ENCODE data around the gene C1QC. TPM values are rescaled to one million over a fixed set of nuclear protein-coding genes. Genes with fewer than 3 reads are reported as not detected.

The C1QC gene
- polyA plus RNA-seq, 1 experiment: not detected

DNA sequence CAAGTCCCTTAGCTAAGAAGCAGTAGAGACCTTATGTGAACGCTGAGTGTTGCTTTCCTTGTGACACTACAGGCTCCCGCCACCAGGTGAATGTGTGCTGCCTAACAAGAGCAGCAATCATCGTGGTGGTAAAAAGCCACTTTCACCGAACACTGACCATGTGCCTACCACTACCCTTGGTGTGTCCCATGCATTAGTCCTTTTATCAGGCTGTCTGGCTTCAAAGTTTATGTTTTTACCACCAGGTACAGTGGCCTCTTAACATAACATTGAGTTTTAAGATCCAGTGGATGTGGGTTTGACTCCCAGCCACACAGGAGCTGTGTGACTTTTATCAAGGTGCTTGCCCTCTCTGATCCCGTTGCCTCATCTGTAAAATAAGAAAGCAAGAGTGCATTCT, 11.3 kb downstream of the C1QC start:
- no peak for DNase-seq (ENCODE audit: low read depth)
- CTCF ChIA-PET: interaction anchor here (1.4 to 2.3 kb wide), 3 partner anchors 13 to 239 kb away, joined by 6 to 11 read pairs (median 6); no protein-coding TSS in a partner anchor
- Histone ChIP-seq H3K27me3 (ENCODE audit: control insufficient read depth, insufficient read depth, low read length) (peaks cover 27% of the 10 kb centered on the region), H3K4me3 (ENCODE audit: low read depth, low read length) (no peak overlapping the region), H3K36me3 (ENCODE audit: control insufficient read depth, insufficient read depth, low read length) (no peaks in the 10 kb centered on the region)
- TF ChIP-seq, protein P1, sequence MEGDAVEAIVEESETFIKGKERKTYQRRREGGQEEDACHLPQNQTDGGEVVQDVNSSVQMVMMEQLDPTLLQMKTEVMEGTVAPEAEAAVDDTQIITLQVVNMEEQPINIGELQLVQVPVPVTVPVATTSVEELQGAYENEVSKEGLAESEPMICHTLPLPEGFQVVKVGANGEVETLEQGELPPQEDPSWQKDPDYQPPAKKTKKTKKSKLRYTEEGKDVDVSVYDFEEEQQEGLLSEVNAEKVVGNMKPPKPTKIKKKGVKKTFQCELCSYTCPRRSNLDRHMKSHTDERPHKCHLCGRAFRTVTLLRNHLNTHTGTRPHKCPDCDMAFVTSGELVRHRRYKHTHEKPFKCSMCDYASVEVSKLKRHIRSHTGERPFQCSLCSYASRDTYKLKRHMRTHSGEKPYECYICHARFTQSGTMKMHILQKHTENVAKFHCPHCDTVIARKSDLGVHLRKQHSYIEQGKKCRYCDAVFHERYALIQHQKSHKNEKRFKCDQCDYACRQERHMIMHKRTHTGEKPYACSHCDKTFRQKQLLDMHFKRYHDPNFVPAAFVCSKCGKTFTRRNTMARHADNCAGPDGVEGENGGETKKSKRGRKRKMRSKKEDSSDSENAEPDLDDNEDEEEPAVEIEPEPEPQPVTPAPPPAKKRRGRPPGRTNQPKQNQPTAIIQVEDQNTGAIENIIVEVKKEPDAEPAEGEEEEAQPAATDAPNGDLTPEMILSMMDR (IDR thresholded peaks at IDR 0.05; ENCODE audit: insufficient read depth, low read depth, low read length): no peak
- POLR2A ChIA-PET: no interaction called here

DNA sequence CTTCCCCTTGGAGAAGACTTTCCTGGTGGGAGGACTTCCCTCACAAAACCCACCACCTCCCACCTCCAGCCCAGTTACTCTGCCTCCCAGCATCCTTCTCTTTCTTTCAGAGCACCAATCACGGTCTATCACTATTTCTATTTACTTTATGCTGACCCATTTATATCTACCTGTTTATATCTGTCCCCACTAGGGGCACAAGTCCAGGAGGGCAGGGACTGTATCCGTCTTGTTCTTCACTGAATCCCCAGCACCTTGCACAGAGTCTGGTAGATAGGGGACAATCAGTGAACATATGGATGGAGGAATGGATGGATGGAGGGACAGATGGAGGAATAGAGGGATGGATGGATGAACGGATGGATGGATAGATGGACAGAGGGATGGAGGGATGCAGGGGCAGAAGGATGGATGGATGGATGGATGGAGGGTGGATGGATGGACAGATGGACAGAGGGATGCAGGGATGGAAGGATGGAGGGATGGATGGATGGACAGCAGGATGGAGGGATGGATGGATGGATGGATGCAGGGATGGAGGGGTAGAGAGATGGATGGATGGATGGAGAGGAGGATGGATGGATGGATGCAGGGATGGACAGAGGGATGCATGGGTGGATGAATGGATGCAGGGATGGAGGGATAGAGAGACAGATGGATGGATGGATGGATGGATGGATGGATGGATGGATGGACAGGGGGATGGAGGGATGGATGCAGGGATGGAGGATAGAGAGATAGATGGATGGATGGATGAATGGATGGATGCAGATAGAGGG, 15.1 kb downstream of the C1QC start:
- CTCF ChIA-PET: interaction anchor here (1.2 kb wide), 1 partner anchor 12 kb away, joined by 3 read pairs; no protein-coding TSS in a partner anchor
- H3K27me3 ChIP-seq (ENCODE audit: control insufficient read depth, insufficient read depth, low read length): peaks cover 19% of the 10 kb centered on the region

DNA sequence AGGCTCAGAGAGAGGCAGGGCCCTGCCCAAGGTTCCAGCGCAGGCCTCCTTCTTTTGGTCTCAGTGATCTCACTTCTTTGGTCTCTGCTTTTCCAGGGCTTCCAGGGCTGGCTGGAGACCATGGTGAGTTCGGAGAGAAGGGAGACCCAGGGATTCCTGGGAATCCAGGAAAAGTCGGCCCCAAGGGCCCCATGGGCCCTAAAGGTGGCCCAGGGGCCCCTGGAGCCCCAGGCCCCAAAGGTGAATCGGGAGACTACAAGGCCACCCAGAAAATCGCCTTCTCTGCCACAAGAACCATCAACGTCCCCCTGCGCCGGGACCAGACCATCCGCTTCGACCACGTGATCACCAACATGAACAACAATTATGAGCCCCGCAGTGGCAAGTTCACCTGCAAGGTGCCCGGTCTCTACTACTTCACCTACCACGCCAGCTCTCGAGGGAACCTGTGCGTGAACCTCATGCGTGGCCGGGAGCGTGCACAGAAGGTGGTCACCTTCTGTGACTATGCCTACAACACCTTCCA, 17.3 kb downstream of the C1QC start:
- no peak for DNase-seq (ENCODE audit: low read depth)
- H3K4me3 ChIP-seq (ENCODE audit: low read depth, low read length): no peak overlapping the region
- H3K27me3 ChIP-seq (ENCODE audit: control insufficient read depth, insufficient read depth, low read length): peaks cover 12% of the 10 kb centered on the region
- POLR2A ChIA-PET: no interaction called here
- TF ChIP-seq, protein P1 (IDR thresholded peaks at IDR 0.05; ENCODE audit: insufficient read depth, low read depth, low read length): no peak
- no peaks in the 10 kb centered on the region for H3K36me3 ChIP-seq (ENCODE audit: control insufficient read depth, insufficient read depth, low read length)
- CTCF ChIA-PET: no interaction called here

More for the DNA sequence above, 15.1 kb downstream of the C1QC start:
- no peak for DNase-seq (ENCODE audit: low read depth)
- TF ChIP-seq, protein P1 (IDR thresholded peaks at IDR 0.05; ENCODE audit: insufficient read depth, low read depth, low read length): 0 out of 2 replicates have a peak, but pooled peaks have one; percentile 3
- H3K4me3 ChIP-seq (ENCODE audit: low read depth, low read length): no peak overlapping the region
- no peaks in the 10 kb centered on the region for H3K36me3 ChIP-seq (ENCODE audit: control insufficient read depth, insufficient read depth, low read length)
- POLR2A ChIA-PET: no interaction called here

DNA sequence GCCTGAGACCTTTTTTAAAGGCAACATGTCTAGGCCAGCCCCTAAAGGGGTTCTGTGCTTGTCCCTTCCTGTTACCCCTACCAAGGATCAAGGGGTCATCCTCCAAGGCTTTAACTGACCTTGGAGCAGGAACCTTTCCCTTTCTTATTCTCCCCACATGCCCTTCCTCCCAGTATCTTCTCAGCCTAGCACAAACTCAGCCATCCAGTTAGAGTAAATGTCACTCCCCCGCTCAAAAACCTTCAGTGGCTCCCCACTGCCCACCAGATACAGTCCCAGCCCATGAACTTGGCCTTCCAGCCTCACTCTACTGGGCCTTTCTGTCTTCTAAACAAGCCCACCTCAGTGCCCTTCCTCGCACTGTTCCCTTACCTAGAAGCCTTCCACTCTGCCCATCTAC, 18.4 kb downstream of the C1QC start:
- Histone ChIP-seq H3K4me3 (ENCODE audit: low read depth, low read length) (no peak overlapping the region), H3K27me3 (ENCODE audit: control insufficient read depth, insufficient read depth, low read length) (peaks cover 7% of the 10 kb centered on the region), H3K36me3 (ENCODE audit: control insufficient read depth, insufficient read depth, low read length) (no peaks in the 10 kb centered on the region)
- ChIA-PET CTCF (interaction anchor here (1.6 to 3.2 kb wide), 2 partner anchors 14 to 268 kb away, joined by 3 to 9 read pairs; no protein-coding TSS in a partner anchor), POLR2A (no interaction called here)
- TF ChIP-seq, protein P1 (IDR thresholded peaks at IDR 0.05; ENCODE audit: insufficient read depth, low read depth, low read length): no peak
- no peak for DNase-seq (ENCODE audit: low read depth)

DNA sequence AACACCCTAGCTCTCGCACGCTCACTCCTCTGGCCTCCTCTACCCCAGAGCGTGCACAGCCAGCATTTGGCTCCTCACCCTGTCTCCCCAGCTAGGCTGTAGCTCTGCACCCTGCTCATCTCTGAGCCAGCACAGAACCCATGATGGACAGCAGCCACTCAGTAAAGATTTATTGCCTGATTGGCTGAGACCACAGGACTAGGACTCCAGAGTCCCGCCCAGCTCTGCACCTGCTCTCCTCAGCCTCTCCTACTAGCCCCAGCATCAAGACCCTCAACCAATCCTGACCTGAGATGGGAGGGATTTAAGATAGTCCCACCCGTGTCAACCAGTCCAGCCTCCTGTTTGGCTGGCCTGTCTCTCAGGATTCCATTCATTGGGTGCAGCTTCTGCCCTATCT, 18.9 kb downstream of the C1QC start:
- TF ChIP-seq, protein P1 (IDR thresholded peaks at IDR 0.05; ENCODE audit: insufficient read depth, low read depth, low read length): no peak
- Histone ChIP-seq H3K4me3 (ENCODE audit: low read depth, low read length) (no peak overlapping the region), H3K27me3 (ENCODE audit: control insufficient read depth, insufficient read depth, low read length) (peaks cover 7% of the 10 kb centered on the region), H3K36me3 (ENCODE audit: control insufficient read depth, insufficient read depth, low read length) (no peaks in the 10 kb centered on the region)
- DNase-seq (ENCODE audit: low read depth): no peak
- ChIA-PET CTCF (interaction anchor here (1.1 to 3.2 kb wide), 5 partner anchors 10 to 268 kb away, joined by 3 to 9 read pairs (median 4); partner anchors contain the start of gene C1QC), POLR2A (no interaction called here)

All from BJ (cell line).